ENCODE measurements around the gene RAB8A.

DNA sequence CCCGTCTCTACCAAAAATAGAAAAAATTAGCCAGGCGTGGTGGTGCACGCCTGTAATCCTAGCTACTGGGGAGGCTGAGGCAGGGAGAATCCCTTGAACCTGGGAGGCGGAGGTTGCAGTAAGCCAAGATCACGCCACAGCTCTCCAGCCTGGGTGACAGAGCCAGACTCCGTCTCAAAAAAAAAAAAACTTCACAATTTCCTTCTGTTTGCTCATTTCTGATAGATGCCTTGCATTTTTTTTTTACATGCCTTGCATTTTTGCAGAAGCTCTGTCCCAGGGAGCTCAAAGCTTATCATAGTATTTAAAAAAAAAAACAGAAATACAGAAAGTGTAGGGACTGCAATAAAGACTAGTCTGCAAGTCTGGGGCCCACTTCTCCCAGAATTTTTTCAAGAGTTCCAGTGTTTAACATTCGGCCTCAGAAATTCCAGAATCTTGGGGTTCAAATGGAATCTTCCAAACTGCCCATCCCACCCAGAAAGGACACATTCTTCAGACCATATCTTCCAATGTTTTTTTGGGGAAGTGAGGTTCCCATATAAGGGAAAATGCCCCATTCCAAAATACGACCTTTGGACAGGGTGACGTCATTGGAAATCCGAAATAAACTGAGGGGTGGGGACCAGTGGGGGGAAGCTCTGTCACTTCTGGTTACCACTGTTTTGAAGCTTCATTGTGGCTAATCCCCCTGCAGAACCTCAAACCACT lies 17.2 kb upstream of the RAB8A start:
- TF ChIP-seq SP1 (IDR thresholded peaks at IDR 0.05), result peak; percentile 40
- peak; percentile 48 for TF ChIP-seq ATF3 (IDR thresholded peaks at IDR 0.05)
- no peak for TF ChIP-seq CTCF (IDR thresholded peaks at IDR 0.05; ENCODE audit: low read depth, low read length, missing input control)
- TF ChIP-seq, protein P1, sequence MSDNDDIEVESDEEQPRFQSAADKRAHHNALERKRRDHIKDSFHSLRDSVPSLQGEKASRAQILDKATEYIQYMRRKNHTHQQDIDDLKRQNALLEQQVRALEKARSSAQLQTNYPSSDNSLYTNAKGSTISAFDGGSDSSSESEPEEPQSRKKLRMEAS (IDR thresholded peaks at IDR 0.05), result no peak
- TF ChIP-seq, protein P2, sequence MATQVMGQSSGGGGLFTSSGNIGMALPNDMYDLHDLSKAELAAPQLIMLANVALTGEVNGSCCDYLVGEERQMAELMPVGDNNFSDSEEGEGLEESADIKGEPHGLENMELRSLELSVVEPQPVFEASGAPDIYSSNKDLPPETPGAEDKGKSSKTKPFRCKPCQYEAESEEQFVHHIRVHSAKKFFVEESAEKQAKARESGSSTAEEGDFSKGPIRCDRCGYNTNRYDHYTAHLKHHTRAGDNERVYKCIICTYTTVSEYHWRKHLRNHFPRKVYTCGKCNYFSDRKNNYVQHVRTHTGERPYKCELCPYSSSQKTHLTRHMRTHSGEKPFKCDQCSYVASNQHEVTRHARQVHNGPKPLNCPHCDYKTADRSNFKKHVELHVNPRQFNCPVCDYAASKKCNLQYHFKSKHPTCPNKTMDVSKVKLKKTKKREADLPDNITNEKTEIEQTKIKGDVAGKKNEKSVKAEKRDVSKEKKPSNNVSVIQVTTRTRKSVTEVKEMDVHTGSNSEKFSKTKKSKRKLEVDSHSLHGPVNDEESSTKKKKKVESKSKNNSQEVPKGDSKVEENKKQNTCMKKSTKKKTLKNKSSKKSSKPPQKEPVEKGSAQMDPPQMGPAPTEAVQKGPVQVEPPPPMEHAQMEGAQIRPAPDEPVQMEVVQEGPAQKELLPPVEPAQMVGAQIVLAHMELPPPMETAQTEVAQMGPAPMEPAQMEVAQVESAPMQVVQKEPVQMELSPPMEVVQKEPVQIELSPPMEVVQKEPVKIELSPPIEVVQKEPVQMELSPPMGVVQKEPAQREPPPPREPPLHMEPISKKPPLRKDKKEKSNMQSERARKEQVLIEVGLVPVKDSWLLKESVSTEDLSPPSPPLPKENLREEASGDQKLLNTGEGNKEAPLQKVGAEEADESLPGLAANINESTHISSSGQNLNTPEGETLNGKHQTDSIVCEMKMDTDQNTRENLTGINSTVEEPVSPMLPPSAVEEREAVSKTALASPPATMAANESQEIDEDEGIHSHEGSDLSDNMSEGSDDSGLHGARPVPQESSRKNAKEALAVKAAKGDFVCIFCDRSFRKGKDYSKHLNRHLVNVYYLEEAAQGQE (IDR thresholded peaks at IDR 0.05), result no peak
- no peak for TF ChIP-seq EGR1 (IDR thresholded peaks at IDR 0.05; ENCODE audit: low read depth in 2 of 2)
- TF ChIP-seq YY1 (IDR thresholded peaks at IDR 0.05), result no peak
- no peak for TF ChIP-seq GABPA (IDR thresholded peaks at IDR 0.05 in 1 of 2, conservative IDR thresholded peaks at IDR 0.05 in 1 of 2)
- TF ChIP-seq RAD21 (IDR thresholded peaks at IDR 0.05), result no peak
